HepG2 (cell line): ENCODE measurements around the gene ZFAND3. TPM values are rescaled to one million over a fixed set of nuclear protein-coding genes. Genes with fewer than 3 reads are reported as not detected.

Experiments
- BORCS8-MEF2B ChIP-seq: sonication (generic); formaldehyde crosslinking; IDR thresholded peaks from 2 replicates; pipeline ENCODE4 v1.8.0; 2022; ENCODE audit warnings: mild to moderate bottlenecking, missing genetic modification reagents
- EED ChIP-seq: sonication (generic); formaldehyde crosslinking; IDR thresholded peaks from 2 replicates; pipeline ENCODE4 v1.5.0; 2020; ENCODE audit warnings: mild to moderate bottlenecking, missing genetic modification reagents
- MAZ ChIP-seq, 2 experiments: sonication (generic) in 1 of 2; formaldehyde crosslinking in 1 of 2; IDR thresholded peaks; 2 replicates each; pipeline versions ENCODE4 v1.5.0 to v1.6.1; 2012 to 2020; ENCODE audit warnings: low read depth in 2 of 2, mild to moderate bottlenecking in 2 of 2, borderline replicate concordance in 1 of 2, improper control_type of control experiment in 1 of 2, low read length in 1 of 2, missing genetic modification reagents in 1 of 2, moderate library complexity in 1 of 2
- MEF2D ChIP-seq: sonication (generic); formaldehyde crosslinking; IDR thresholded peaks from 2 replicates; pipeline ENCODE4 v1.5.1; 2020; ENCODE audit warnings: mild to moderate bottlenecking, missing genetic modification reagents
- MXD4 ChIP-seq: IDR thresholded peaks from 2 replicates; pipeline ENCODE4 v1.6.1; 2016; ENCODE audit warnings: mild to moderate bottlenecking, missing biosample characterization, missing genetic modification reagents
- NR2F1 ChIP-seq, 2 experiments: fragments of 450-650 bp in 1 of 2; formaldehyde crosslinking in 1 of 2; IDR thresholded peaks; 2 replicates each; pipeline versions ENCODE4 v1.5.0 to v1.6.1; 2016 to 2020; ENCODE audit warnings: mild to moderate bottlenecking in 1 of 2, missing compliant biosample characterization in 1 of 2, missing genetic modification reagents in 1 of 2, moderate library complexity in 1 of 2
- SYNCRIP ChIP-seq: fragments of 200-400 bp; formaldehyde crosslinking; IDR thresholded peaks from 2 replicates; pipeline ENCODE4 v1.6.1; 2018; ENCODE audit warnings: mild to moderate bottlenecking, low read depth, low read length; ENCODE audit not compliant: insufficient read depth
- YEATS4 ChIP-seq: sonication (generic); formaldehyde crosslinking; IDR thresholded peaks from 2 replicates; pipeline ENCODE4 v1.4.0; 2020; ENCODE audit warnings: missing genetic modification reagents, borderline replicate concordance
- ZC3H4 ChIP-seq: sonication (generic); formaldehyde crosslinking; IDR thresholded peaks from 2 replicates; pipeline ENCODE4 v1.4.0; 2020; ENCODE audit warnings: missing genetic modification reagents, borderline replicate concordance
- ZNF263 ChIP-seq: sonication (generic); formaldehyde crosslinking; IDR thresholded peaks from 2 replicates; pipeline ENCODE4 v1.4.0; 2020; ENCODE audit warnings: missing genetic modification reagents
- ZNF891 ChIP-seq: sonication (generic); formaldehyde crosslinking; IDR thresholded peaks from 2 replicates; pipeline ENCODE4 v1.5.0; 2020; ENCODE audit warnings: mild to moderate bottlenecking, missing genetic modification reagents
- polyA plus RNA-seq, 8 experiments: library from polyadenylated mRNA; depleted of rRNA in 3 of 8; stranded (reverse) in 7 of 8; unstranded in 1 of 8; fragments of >200 nt; fragmentation: Illumina TruSeq in 4 of 8; extraction: Trizol in 4 of 8; gene quantifications; 2 replicates each; pipeline versions ENCODE4 v1.2.1 to v1.2.3, GENCODE V29; 2011 to 2016; ENCODE audit warnings: low read depth in 4 of 8, missing spikeins in 1 of 8, mixed read lengths in 1 of 8; ENCODE audit not compliant: insufficient read depth in 1 of 8
- total RNA-seq, 5 experiments: library from RNA; depleted of rRNA; stranded (reverse); fragments of >200 nt; fragmentation: Illumina TruSeq; extraction: Trizol; gene quantifications; 2 replicates each; pipeline ENCODE4 v1.2.3, GENCODE V29; 2016; ENCODE audit warnings: low read depth in 1 of 5
- TF ChIP-seq, protein P1 (sequence below): sonication (generic); formaldehyde crosslinking; conservative IDR thresholded peaks from 2 replicates; pipeline ENCODE4 v1.4.0; 2020; ENCODE audit warnings: mild to moderate bottlenecking, missing genetic modification reagents, moderate library complexity
- TF ChIP-seq, protein P2 (sequence below): IDR thresholded peaks from 2 replicates; pipeline ENCODE4 v1.6.1; 2016
- TF ChIP-seq, protein P3 (sequence below): sonication (generic); formaldehyde crosslinking; IDR thresholded peaks from 2 replicates; pipeline ENCODE4 v1.5.0; 2020; ENCODE audit warnings: mild to moderate bottlenecking, missing genetic modification reagents, borderline replicate concordance

Gene ZFAND3
- total and polyA plus RNA-seq, 2 of the 13 experiments (the other 11 are each of a cell fraction or from before 2014, with no cell fraction given), result 16.4 to 17.1 TPM

DNA sequence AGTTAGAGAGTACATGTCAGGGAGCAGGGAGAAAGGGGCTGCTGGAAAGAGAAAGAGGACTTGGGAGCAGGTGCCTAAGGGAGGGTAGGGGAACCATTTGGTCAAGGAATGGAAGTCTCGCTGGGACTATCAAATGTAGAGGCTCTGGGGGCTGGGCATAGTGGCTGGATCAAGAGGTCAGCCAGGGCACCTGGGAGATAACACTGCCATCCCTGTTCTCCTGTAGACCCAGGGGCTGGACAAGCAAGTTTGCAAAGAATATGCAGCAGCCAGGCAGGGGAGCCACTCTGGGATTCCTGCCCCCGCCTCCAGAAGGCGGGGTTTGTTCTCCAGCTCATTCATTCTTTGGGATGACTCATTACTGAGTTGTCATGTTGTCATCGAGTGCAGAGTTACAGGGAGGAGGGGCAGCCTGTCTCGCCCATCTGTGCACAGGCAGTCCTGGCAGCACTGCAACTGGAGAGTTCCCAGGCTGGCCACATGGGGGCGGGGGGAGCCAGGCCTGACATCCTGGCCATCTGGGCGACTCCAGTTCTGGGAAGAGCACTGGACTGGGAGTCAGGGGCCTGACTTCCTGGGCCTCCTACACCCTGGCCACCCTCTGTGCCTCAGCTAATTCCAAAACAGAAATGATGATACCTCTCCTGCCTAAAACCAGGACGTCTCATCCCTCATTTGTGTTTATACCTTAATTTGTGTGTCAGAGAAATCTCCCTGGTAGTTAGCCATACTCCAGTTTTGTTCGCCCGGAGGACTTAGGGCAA lies 28.2 kb upstream of the ZFAND3 start (continued):
- no peak for TF ChIP-seq YEATS4 (CRISPR knock-in tag)
- TF ChIP-seq ZNF263 (CRISPR knock-in tag), result peak; percentile 91
- TF ChIP-seq BORCS8-MEF2B (CRISPR knock-in tag), result peak; percentile 52; the same call in 1 of the 2 replicates
- peak; percentile 91 for TF ChIP-seq MAZ (IDR thresholded peaks at IDR 0.05; ENCODE audit: borderline replicate concordance, low read depth, low read length)
- peak; percentile 91 for TF ChIP-seq MAZ (CRISPR knock-in tag; IDR thresholded peaks at IDR 0.05; ENCODE audit: low read depth)
- TF ChIP-seq, protein P1, sequence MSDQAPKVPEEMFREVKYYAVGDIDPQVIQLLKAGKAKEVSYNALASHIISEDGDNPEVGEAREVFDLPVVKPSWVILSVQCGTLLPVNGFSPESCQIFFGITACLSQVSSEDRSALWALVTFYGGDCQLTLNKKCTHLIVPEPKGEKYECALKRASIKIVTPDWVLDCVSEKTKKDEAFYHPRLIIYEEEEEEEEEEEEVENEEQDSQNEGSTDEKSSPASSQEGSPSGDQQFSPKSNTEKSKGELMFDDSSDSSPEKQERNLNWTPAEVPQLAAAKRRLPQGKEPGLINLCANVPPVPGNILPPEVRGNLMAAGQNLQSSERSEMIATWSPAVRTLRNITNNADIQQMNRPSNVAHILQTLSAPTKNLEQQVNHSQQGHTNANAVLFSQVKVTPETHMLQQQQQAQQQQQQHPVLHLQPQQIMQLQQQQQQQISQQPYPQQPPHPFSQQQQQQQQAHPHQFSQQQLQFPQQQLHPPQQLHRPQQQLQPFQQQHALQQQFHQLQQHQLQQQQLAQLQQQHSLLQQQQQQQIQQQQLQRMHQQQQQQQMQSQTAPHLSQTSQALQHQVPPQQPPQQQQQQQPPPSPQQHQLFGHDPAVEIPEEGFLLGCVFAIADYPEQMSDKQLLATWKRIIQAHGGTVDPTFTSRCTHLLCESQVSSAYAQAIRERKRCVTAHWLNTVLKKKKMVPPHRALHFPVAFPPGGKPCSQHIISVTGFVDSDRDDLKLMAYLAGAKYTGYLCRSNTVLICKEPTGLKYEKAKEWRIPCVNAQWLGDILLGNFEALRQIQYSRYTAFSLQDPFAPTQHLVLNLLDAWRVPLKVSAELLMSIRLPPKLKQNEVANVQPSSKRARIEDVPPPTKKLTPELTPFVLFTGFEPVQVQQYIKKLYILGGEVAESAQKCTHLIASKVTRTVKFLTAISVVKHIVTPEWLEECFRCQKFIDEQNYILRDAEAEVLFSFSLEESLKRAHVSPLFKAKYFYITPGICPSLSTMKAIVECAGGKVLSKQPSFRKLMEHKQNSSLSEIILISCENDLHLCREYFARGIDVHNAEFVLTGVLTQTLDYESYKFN (CRISPR knock-in tag), result peak; percentile 61; the same call in 1 of the 2 replicates
- TF ChIP-seq, protein P2, sequence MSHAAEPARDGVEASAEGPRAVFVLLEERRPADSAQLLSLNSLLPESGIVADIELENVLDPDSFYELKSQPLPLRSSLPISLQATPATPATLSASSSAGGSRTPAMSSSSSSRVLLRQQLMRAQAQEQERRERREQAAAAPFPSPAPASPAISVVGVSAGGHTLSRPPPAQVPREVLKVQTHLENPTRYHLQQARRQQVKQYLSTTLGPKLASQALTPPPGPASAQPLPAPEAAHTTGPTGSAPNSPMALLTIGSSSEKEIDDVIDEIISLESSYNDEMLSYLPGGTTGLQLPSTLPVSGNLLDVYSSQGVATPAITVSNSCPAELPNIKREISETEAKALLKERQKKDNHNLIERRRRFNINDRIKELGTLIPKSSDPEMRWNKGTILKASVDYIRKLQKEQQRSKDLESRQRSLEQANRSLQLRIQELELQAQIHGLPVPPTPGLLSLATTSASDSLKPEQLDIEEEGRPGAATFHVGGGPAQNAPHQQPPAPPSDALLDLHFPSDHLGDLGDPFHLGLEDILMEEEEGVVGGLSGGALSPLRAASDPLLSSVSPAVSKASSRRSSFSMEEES (CRISPR knock-in tag), result peak; percentile 43; the same call in 1 of the 2 replicates
- TF ChIP-seq MEF2D (CRISPR knock-in tag), result peak; percentile 79
- no peak for TF ChIP-seq SYNCRIP
- TF ChIP-seq MXD4 (CRISPR knock-in tag), result no peak; the same call in 1 of the 2 replicates
- TF ChIP-seq EED, result no peak
- peak in 1 of 2 experiments; percentile 58; a peak in 1 of 4 replicates for TF ChIP-seq NR2F1 (CRISPR knock-in tag; IDR thresholded peaks at IDR 0.05)
- 0 out of 2 replicates have a peak, but pooled peaks have one; percentile 50 for TF ChIP-seq ZC3H4 (CRISPR knock-in tag)
- TF ChIP-seq ZNF891 (CRISPR knock-in tag), result peak; percentile 73; the same call in 1 of the 2 replicates
- TF ChIP-seq, protein P3, sequence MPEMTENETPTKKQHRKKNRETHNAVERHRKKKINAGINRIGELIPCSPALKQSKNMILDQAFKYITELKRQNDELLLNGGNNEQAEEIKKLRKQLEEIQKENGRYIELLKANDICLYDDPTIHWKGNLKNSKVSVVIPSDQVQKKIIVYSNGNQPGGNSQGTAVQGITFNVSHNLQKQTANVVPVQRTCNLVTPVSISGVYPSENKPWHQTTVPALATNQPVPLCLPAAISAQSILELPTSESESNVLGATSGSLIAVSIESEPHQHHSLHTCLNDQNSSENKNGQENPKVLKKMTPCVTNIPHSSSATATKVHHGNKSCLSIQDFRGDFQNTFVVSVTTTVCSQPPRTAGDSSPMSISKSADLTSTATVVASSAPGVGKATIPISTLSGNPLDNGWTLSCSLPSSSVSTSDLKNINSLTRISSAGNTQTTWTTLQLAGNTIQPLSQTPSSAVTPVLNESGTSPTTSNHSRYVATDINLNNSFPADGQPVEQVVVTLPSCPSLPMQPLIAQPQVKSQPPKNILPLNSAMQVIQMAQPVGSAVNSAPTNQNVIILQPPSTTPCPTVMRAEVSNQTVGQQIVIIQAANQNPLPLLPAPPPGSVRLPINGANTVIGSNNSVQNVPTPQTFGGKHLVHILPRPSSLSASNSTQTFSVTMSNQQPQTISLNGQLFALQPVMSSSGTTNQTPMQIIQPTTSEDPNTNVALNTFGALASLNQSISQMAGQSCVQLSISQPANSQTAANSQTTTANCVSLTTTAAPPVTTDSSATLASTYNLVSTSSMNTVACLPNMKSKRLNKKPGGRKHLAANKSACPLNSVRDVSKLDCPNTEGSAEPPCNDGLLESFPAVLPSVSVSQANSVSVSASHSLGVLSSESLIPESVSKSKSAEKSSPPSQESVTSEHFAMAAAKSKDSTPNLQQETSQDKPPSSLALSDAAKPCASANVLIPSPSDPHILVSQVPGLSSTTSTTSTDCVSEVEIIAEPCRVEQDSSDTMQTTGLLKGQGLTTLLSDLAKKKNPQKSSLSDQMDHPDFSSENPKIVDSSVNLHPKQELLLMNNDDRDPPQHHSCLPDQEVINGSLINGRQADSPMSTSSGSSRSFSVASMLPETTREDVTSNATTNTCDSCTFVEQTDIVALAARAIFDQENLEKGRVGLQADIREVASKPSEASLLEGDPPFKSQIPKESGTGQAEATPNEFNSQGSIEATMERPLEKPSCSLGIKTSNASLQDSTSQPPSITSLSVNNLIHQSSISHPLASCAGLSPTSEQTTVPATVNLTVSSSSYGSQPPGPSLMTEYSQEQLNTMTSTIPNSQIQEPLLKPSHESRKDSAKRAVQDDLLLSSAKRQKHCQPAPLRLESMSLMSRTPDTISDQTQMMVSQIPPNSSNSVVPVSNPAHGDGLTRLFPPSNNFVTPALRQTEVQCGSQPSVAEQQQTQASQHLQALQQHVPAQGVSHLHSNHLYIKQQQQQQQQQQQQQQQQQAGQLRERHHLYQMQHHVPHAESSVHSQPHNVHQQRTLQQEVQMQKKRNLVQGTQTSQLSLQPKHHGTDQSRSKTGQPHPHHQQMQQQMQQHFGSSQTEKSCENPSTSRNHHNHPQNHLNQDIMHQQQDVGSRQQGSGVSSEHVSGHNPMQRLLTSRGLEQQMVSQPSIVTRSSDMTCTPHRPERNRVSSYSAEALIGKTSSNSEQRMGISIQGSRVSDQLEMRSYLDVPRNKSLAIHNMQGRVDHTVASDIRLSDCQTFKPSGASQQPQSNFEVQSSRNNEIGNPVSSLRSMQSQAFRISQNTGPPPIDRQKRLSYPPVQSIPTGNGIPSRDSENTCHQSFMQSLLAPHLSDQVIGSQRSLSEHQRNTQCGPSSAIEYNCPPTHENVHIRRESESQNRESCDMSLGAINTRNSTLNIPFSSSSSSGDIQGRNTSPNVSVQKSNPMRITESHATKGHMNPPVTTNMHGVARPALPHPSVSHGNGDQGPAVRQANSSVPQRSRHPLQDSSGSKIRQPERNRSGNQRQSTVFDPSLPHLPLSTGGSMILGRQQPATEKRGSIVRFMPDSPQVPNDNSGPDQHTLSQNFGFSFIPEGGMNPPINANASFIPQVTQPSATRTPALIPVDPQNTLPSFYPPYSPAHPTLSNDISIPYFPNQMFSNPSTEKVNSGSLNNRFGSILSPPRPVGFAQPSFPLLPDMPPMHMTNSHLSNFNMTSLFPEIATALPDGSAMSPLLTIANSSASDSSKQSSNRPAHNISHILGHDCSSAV (CRISPR knock-in tag), result no peak
